ENCODE results near the gene WSCD2. TPM values are rescaled to one million over a fixed set of nuclear protein-coding genes. Genes with fewer than 3 reads are reported as not detected.

Gene WSCD2
- total and polyA plus RNA-seq, 12 donors, result 0.01 to 2.8 (median 0.44) TPM; not detected in 3

GRCh38 chr12:108099073-108099472 lies 30.0 kb upstream of the WSCD2 start:
- Histone ChIP-seq H3K36me3 (no peaks in the 10 kb centered on the region), H3K4me3 (no peak overlapping the region), H3K27ac (no peak overlapping the region), H3K27me3 (peaks cover 0 to 52% (median 31%) of the 10 kb centered on the region in 7 donors), H3K9me3 (no peaks in the 10 kb centered on the region), H3K4me1 (no peaks in the 10 kb centered on the region)
- DNase-seq, result no peak
- TF ChIP-seq CTCF (IDR thresholded peaks at IDR 0.05), result peak in 8 of 9 donors; percentile 12 to 56 (median 39)
- intact Hi-C loops (cut with DNase I), result loop anchor here in 7 of 10 donors (5.0 to 10.0 kb wide), 4 partner anchors 356 to 413 kb away; no protein-coding TSS in a partner anchor
- no peak for ATAC-seq
- WGBS, 2 donors, result 31 to 36% methylated on average over 3 of the region's 3 CpGs

- no peaks in the 10 kb centered on the region for H3K36me3 ChIP-seq
- no peak overlapping the region for H3K27ac ChIP-seq
- intact Hi-C loops (cut with DNase I), result loop anchor here in 8 of 10 donors (5.0 to 10.0 kb wide), 5 partner anchors 352 to 412 kb away; no protein-coding TSS in a partner anchor
- ATAC-seq, result no peak
- no peak overlapping the region for H3K4me3 ChIP-seq
- WGBS, 2 donors, result 69 to 76% methylated on average over 4 of the region's 4 CpGs
- H3K9me3 ChIP-seq, result peaks cover 0 to under 1% (median 0%) of the 10 kb centered on the region in 11 donors
- TF ChIP-seq CTCF (IDR thresholded peaks at IDR 0.05), result no peak
- H3K27me3 ChIP-seq, result peaks cover 0 to 43% (median 23%) of the 10 kb centered on the region in 7 donors
- DNase-seq, result no peak
- H3K4me1 ChIP-seq, result no peaks in the 10 kb centered on the region
Measured at GRCh38 chr12:108099778-108100489, 29.2 kb upstream of the WSCD2 start.

- H3K27me3 ChIP-seq, result peaks cover 0 to 31% (median 15%) of the 10 kb centered on the region in 7 donors
- intact Hi-C loops (cut with DNase I), result loop anchor here in 1 of 10 donors (5.0 kb wide), 1 partner anchor 351 kb away; no protein-coding TSS in a partner anchor
Measured at GRCh38 chr12:108101605-108102175, 27.4 kb upstream of the WSCD2 start.

More at GRCh38 chr12:108101605-108102175, 27.4 kb upstream of the WSCD2 start:
- WGBS, 2 donors, result 62 to 63% methylated on average over 3 of the region's 3 CpGs
- no peak for DNase-seq
- peaks cover 0 to 3% (median 0%) of the 10 kb centered on the region in 11 donors for H3K9me3 ChIP-seq
- H3K4me1 ChIP-seq, result no peaks in the 10 kb centered on the region
- TF ChIP-seq CTCF (IDR thresholded peaks at IDR 0.05), result no peak
- ATAC-seq, result no peak
- H3K36me3 ChIP-seq, result no peaks in the 10 kb centered on the region
- no peak overlapping the region for H3K4me3 ChIP-seq
- H3K27ac ChIP-seq, result no peak overlapping the region

Measured in heart right ventricle (tissue), 16 donors.